Thyroid gland (tissue), 4 donors: ENCODE measurements around the gene LILRA2.

ENCODE experiments used
- CTCF ChIP-seq, 6 experiments: fragments of 200-600 bp in 3 of 6; fragments of 450-650 bp in 3 of 6; sonication (generic) in 3 of 6; IDR thresholded peaks; one replicate each; pipeline ENCODE4 v1.5.1; 2016 to 2019; ENCODE audit warnings: antibody characterized with exemption in 6 of 6, mild to moderate bottlenecking in 2 of 6, inconsistent platforms in 1 of 6, moderate library complexity in 1 of 6
- POLR2A ChIP-seq, 2 donors: fragments of 450-650 bp; IDR thresholded peaks; one replicate each; pipeline ENCODE4 v1.6.1; 2017; ENCODE audit warnings: antibody characterized with exemption in 2 of 2, mild to moderate bottlenecking in 2 of 2, moderate library complexity in 1 of 2

DNA sequence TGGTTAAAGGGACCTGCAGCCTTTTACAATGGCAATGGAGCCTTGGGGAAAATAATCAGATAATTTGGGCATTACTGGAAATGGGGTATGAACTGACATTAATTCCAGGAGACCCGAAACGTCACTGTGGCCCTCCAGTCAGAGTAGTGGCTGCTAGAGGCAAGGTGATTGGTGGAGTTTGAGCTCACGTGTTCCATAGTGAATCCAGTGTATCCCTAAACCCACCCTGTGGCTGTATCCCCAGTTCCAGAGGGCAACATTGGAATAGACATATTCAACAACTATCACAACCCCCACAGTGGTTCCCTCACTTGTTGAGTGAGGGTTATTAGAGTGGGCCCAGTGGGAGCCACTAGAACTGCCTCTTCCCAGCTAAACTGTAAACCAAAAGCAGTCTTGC, 3.3 kb upstream of the LILRA2 start:
- TF ChIP-seq CTCF (IDR thresholded peaks at IDR 0.05) (no peak), POLR2A (IDR thresholded peaks at IDR 0.05) (no peak)
